Measurements from ENCODE around the gene CEP104.

Gene CEP104

DNA sequence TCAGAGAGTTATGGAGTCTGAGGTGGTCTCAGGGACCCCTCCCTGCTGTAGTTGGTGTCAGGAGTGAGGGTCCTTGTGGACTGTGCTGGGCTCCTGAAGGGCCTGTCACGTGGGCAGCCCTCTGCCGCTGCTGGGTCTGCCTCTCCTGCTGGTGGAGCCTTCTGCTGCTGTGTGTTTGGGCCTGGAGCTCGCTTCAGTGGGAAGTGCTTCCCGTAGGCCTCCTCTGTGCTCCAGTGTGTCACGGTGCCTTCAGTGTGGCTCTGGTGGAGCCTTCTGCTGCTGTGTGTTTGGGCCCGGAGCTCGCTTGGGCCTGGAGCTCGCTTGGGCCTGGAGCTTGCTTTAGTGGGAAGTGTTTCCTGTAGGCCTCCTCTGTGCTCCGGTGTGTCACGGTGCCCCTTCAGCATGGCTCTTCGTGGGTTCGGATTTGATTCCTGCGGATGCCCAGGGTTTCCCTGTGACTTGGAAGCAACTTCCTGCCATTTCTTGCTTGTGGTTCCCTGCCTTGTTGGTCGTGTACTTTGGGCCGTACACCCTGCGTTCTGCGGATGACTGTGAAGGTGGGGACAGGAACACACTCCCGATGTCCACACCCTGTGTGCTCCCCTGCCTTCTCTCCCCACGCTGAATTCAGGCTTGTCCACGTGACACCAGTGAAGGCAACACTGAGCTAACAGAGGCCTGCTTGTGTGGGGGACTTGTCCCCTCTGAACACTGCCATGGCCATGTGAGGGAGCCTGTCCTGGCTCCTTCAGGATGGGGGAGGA, 23.6 kb upstream of the CEP104 start:
- H3K36me3 ChIP-seq (ENCODE audit: control insufficient read depth, insufficient read depth, low read length) = 0 out of 2 replicates have a peak, but pooled peaks cover 7% of the 10 kb centered on the region
- no peak overlapping the region for H3K9ac ChIP-seq (ENCODE audit: low read depth, low read length)
- H3K4me1 ChIP-seq (ENCODE audit: control insufficient read depth, insufficient read depth, low read length) = no peaks in the 10 kb centered on the region
- H3K27ac ChIP-seq (ENCODE audit: low read depth, low read length) = no peak overlapping the region
- no peak overlapping the region for H3K4me3 ChIP-seq (ENCODE audit: low read depth, low read length)
- peaks cover 4% of the 10 kb centered on the region; the same call in 1 of the 2 replicates for H3K9me3 ChIP-seq (ENCODE audit: control insufficient read depth, insufficient read depth, low read length)
- no peaks in the 10 kb centered on the region for H3K27me3 ChIP-seq (ENCODE audit: control insufficient read depth, insufficient read depth, low read length)

DNA sequence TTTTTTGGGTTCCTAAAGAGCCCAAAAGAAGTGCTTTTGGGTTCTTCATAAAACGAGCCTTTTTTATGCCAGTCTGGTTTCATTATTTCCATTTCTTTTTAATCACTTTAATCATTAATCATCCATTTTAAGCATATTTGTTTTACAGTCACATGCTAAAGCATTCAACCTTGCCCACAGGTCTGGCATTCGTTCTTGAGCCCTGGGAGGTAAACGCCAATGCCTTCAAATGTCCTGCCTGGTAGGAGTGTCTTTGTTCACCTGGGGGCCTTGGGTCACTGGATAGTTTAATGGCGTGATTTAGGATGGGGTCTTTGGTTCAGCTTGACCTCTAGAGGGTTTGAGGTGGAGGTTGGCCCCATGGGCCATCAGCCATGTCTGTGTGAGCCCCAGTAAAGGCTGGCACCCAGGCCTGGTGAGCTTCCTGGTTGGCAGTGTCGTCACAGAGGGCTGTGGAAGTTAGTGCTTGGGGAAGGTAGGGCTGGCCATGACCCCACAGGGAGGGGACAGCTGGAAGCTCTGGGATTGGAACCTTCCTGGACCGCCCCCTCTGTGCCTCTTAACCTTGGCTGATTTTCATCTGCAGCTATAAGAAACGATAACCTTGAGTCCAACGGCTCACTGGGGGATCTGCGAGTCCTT, 22.9 kb upstream of the CEP104 start:
- Histone ChIP-seq H3K9me3 (ENCODE audit: control insufficient read depth, insufficient read depth, low read length) (peaks cover 4% of the 10 kb centered on the region; the same call in 1 of the 2 replicates), H3K36me3 (ENCODE audit: control insufficient read depth, insufficient read depth, low read length) (0 out of 2 replicates have a peak, but pooled peaks cover 7% of the 10 kb centered on the region), H3K9ac (ENCODE audit: low read depth, low read length) (no peak overlapping the region), H3K4me1 (ENCODE audit: control insufficient read depth, insufficient read depth, low read length) (no peaks in the 10 kb centered on the region), H3K4me3 (ENCODE audit: low read depth, low read length) (no peak overlapping the region), H3K27ac (ENCODE audit: low read depth, low read length) (no peak overlapping the region), H3K27me3 (ENCODE audit: control insufficient read depth, insufficient read depth, low read length) (no peaks in the 10 kb centered on the region)

DNA sequence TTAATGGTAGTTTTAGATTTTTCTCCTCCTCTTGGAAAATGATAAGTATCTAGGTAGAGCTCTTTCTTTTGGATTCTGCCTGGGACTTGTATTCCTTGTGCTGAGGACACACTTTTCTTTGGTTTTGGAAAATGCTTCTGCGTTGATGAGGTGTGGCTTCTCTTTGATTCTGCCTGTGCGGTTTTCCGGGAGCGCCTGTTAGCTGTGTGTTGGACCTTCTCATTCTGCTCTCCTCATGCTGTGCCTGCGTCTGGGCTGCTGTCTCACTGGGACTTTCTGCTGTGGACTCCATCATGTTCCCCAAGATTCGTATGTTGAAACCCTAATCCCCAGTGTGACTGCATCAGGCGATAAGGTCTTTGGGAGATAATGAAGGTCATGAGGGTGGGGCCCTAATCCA, 22.1 kb upstream of the CEP104 start:
- no peaks in the 10 kb centered on the region for H3K27me3 ChIP-seq (ENCODE audit: control insufficient read depth, insufficient read depth, low read length)
- no peaks in the 10 kb centered on the region for H3K4me1 ChIP-seq (ENCODE audit: control insufficient read depth, insufficient read depth, low read length)
- H3K9ac ChIP-seq (ENCODE audit: low read depth, low read length) = no peak overlapping the region
- peaks cover 6% of the 10 kb centered on the region; the same call in 1 of the 2 replicates for H3K9me3 ChIP-seq (ENCODE audit: control insufficient read depth, insufficient read depth, low read length)
- H3K27ac ChIP-seq (ENCODE audit: low read depth, low read length) = no peak overlapping the region
- H3K4me3 ChIP-seq (ENCODE audit: low read depth, low read length) = no peak overlapping the region
- peaks cover 7% of the 10 kb centered on the region; the same call in 1 of the 2 replicates for H3K36me3 ChIP-seq (ENCODE audit: control insufficient read depth, insufficient read depth, low read length)

DNA sequence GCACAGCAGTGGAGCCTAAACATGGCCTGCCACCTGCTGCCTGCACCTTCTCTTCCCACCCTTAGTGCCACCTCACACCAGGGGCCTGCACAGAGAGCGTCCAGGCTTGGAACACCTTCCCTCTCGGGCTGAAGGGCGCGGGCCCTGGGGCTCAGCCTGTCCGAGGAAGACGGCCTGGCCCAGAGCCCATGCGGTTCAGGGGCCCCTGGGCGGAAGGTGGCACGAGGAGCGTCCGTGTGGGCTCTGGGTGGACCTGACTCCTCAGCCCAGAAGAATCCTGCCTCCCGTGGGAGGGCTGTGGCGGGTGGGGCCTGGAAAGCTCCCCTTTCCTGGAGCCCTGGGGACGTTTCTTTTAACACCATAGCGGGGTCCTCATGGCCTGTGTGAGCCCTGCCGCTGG, 19.7 kb upstream of the CEP104 start:
- Histone ChIP-seq H3K27me3 (ENCODE audit: control insufficient read depth, insufficient read depth, low read length) (no peaks in the 10 kb centered on the region), H3K9ac (ENCODE audit: low read depth, low read length) (no peak overlapping the region), H3K27ac (ENCODE audit: low read depth, low read length) (no peak overlapping the region), H3K4me1 (ENCODE audit: control insufficient read depth, insufficient read depth, low read length) (no peaks in the 10 kb centered on the region), H3K9me3 (ENCODE audit: control insufficient read depth, insufficient read depth, low read length) (peaks cover 6% of the 10 kb centered on the region; the same call in 1 of the 2 replicates), H3K4me3 (ENCODE audit: low read depth, low read length) (no peak overlapping the region), H3K36me3 (ENCODE audit: control insufficient read depth, insufficient read depth, low read length) (peaks cover 17% of the 10 kb centered on the region)

DNA sequence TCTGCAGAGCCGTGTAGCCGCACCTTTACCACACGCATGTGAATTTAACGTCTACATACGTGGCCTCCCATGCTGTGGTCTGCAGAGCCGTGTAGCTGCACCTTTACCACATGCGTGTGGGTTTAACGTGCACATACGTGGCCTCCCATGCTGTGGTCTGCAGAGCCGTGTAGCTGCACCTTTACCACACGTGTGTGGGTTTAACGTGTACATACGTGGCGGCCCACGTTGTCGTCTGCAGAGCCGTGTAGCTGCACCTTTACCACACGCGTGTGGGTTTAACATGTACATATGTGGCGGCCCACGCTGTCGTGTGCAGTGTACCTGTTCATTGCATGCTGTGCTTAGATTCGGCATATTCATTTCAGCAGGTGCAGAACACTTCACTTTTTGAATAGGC, 17.7 kb upstream of the CEP104 start:
- H3K4me1 ChIP-seq (ENCODE audit: control insufficient read depth, insufficient read depth, low read length) = no peaks in the 10 kb centered on the region

DNA sequence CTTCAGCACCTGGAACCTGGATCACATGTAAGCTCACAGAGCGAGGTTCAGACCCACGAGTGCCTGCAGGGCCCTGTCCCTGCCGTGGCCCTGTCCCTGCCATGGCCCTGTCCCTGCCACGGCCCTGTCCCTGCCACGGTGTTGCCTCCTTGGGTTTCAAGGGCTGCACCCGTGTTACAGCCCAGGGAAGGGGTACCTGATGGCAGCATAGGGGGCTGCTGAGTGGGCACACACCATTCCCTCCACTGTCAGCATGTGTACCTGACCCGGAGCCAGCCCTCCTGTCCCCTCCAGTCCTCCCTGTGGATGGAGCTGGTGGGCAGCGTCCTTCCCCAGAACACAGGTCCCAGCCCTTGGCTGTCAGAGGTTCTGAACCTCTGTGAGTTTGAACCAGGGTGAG, 15.5 kb upstream of the CEP104 start:
- Histone ChIP-seq H3K27me3 (ENCODE audit: control insufficient read depth, insufficient read depth, low read length) (no peaks in the 10 kb centered on the region), H3K36me3 (ENCODE audit: control insufficient read depth, insufficient read depth, low read length) (peaks cover 10% of the 10 kb centered on the region), H3K27ac (ENCODE audit: low read depth, low read length) (no peak overlapping the region), H3K9me3 (ENCODE audit: control insufficient read depth, insufficient read depth, low read length) (peaks cover 2% of the 10 kb centered on the region; the same call in 1 of the 2 replicates), H3K4me1 (ENCODE audit: control insufficient read depth, insufficient read depth, low read length) (no peaks in the 10 kb centered on the region), H3K4me3 (ENCODE audit: low read depth, low read length) (no peak overlapping the region), H3K9ac (ENCODE audit: low read depth, low read length) (no peak overlapping the region)

More for the DNA sequence above, 17.7 kb upstream of the CEP104 start:
- Histone ChIP-seq H3K9ac (ENCODE audit: low read depth, low read length) (no peak overlapping the region), H3K9me3 (ENCODE audit: control insufficient read depth, insufficient read depth, low read length) (peaks cover 6% of the 10 kb centered on the region; the same call in 1 of the 2 replicates), H3K27me3 (ENCODE audit: control insufficient read depth, insufficient read depth, low read length) (no peaks in the 10 kb centered on the region), H3K27ac (ENCODE audit: low read depth, low read length) (no peak overlapping the region), H3K4me3 (ENCODE audit: low read depth, low read length) (no peak overlapping the region), H3K36me3 (ENCODE audit: control insufficient read depth, insufficient read depth, low read length) (peaks cover 16% of the 10 kb centered on the region)

DNA sequence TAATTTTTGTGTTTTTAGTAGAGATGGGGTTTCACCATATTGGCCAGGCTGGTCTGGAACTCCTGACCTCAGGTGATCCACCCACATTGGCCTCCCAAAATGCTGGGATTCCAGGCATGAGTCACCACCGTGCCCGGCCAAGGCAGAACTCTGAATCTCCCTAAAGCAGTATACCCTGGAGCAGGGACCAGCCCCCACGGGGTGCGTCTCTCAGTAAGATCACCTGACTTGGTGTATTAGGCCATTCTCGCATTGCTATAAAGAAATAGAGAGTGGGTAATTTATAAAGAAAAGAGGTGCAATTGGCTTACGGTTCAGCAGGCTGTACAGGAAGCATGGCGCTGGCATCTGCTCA, 14.4 kb upstream of the CEP104 start:
- Histone ChIP-seq H3K27me3 (ENCODE audit: control insufficient read depth, insufficient read depth, low read length) (no peaks in the 10 kb centered on the region), H3K4me1 (ENCODE audit: control insufficient read depth, insufficient read depth, low read length) (no peaks in the 10 kb centered on the region), H3K4me3 (ENCODE audit: low read depth, low read length) (no peak overlapping the region), H3K9ac (ENCODE audit: low read depth, low read length) (no peak overlapping the region), H3K36me3 (ENCODE audit: control insufficient read depth, insufficient read depth, low read length) (peaks cover 10% of the 10 kb centered on the region), H3K27ac (ENCODE audit: low read depth, low read length) (no peak overlapping the region), H3K9me3 (ENCODE audit: control insufficient read depth, insufficient read depth, low read length) (peaks cover 2% of the 10 kb centered on the region; the same call in 1 of the 2 replicates)

DNA sequence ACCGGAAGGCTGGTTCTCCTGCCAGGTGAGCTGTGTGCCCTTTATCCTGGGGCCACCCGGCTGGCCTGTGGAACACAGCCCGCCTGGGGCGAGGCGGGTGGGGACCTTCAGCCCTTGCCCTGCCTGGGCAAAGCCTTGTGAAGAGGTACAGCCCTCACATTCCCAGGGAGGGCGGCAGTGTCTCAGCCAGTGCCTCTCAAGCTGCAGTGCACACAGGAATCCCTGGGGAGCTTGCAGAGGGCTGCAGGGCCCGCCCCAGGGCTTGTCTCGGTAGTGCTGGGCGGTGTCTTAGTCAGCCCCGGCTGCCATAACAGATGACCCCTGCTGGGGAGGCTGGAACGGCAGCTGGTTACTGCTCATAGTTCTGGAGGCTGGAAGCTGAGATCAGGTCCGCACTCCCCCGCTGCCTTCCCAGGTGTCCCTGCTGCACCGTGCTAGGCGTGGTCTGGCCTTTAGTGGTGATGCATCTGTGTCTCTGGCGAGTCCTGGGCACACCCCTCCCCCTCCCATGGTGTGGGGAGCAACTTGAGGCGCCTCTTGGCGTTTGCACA, 12.8 kb upstream of the CEP104 start:
- Histone ChIP-seq H3K36me3 (ENCODE audit: control insufficient read depth, insufficient read depth, low read length) (peaks cover 10% of the 10 kb centered on the region), H3K4me3 (ENCODE audit: low read depth, low read length) (no peak overlapping the region), H3K9me3 (ENCODE audit: control insufficient read depth, insufficient read depth, low read length) (peaks cover 2% of the 10 kb centered on the region; the same call in 1 of the 2 replicates), H3K9ac (ENCODE audit: low read depth, low read length) (no peak overlapping the region), H3K4me1 (ENCODE audit: control insufficient read depth, insufficient read depth, low read length) (no peaks in the 10 kb centered on the region), H3K27me3 (ENCODE audit: control insufficient read depth, insufficient read depth, low read length) (no peaks in the 10 kb centered on the region), H3K27ac (ENCODE audit: low read depth, low read length) (no peak overlapping the region)

DNA sequence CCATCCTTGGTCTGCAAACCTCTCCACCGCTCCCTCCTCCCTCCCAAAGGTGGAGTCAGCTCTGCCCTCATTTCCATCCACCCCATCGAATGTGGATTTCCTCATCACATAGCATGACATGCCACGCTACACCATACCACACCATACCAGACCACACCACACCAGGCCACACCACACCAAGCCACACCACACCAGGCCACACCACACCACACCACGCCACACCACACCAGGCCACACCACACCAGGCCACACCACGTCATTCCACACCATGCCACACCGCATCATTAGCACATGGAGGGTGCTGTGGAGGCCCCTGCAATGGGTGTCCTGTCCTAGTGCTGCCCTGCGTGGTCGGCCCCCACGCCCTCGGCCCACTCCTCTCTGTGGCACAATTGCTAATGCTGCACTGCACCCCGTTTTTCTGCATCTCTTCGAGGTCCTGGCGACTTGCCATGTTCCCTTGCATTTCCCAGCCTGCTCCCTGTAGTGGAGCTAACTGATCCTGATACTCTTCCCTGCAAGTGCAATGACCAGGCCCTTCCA, 11.5 kb upstream of the CEP104 start:
- Histone ChIP-seq H3K9ac (ENCODE audit: low read depth, low read length) (no peak overlapping the region), H3K36me3 (ENCODE audit: control insufficient read depth, insufficient read depth, low read length) (0 out of 2 replicates have a peak, but pooled peaks cover 6% of the 10 kb centered on the region), H3K27me3 (ENCODE audit: control insufficient read depth, insufficient read depth, low read length) (no peaks in the 10 kb centered on the region), H3K27ac (ENCODE audit: low read depth, low read length) (no peak overlapping the region), H3K9me3 (ENCODE audit: control insufficient read depth, insufficient read depth, low read length) (no peaks in the 10 kb centered on the region), H3K4me3 (ENCODE audit: low read depth, low read length) (no peak overlapping the region), H3K4me1 (ENCODE audit: control insufficient read depth, insufficient read depth, low read length) (no peaks in the 10 kb centered on the region)

DNA sequence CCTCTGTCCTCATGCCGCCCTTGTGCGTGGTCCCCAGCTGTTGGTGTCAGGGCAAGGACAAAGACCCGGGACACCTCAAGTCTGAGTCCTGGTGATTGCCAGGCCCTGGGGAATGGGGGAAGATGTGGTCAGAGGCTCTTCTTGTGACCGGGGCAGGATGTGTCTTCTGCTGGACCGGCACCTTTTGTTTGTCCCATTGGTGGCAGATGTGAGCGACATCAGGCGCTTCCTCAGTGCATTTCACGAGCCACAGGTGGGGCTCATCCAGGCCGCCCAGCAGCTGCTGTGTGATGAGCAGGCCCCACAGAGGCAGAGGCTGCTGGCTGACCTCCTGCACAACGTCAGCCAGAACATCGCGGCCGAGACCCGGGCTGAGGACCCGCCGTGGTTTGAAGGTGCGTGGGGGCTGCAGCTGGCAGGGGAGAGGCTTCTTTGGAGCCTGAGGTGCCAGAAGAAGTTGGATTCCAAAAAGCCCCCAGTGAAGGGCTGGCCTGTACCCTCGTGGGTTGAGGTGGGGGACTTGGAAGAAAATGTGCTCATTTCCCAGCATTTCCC, 8.7 kb upstream of the CEP104 start:
- no peaks in the 10 kb centered on the region for H3K27me3 ChIP-seq (ENCODE audit: control insufficient read depth, insufficient read depth, low read length)
- H3K27ac ChIP-seq (ENCODE audit: low read depth, low read length) = no peak overlapping the region
- no peaks in the 10 kb centered on the region for H3K36me3 ChIP-seq (ENCODE audit: control insufficient read depth, insufficient read depth, low read length)
- H3K4me3 ChIP-seq (ENCODE audit: low read depth, low read length) = no peak overlapping the region
- no peaks in the 10 kb centered on the region for H3K9me3 ChIP-seq (ENCODE audit: control insufficient read depth, insufficient read depth, low read length)
- no peak overlapping the region for H3K9ac ChIP-seq (ENCODE audit: low read depth, low read length)
- no peaks in the 10 kb centered on the region for H3K4me1 ChIP-seq (ENCODE audit: control insufficient read depth, insufficient read depth, low read length)

Measured in HUES48 (cell line).